Body of pancreas (tissue), 4 donors: ENCODE data around the gene COL27A1. TPM values are rescaled to one million over a fixed set of nuclear protein-coding genes. Genes with fewer than 3 reads are reported as not detected.

Experiments used
- ATAC-seq: fragments of 150-250 bp; one replicate; pipeline ENCODE4 v1.9.1; 2016
- DNase-seq, 4 donors: peaks; one replicate each; pipeline ENCODE4 v3.0.0-alpha.2; 2019
- H3K27ac ChIP-seq, 4 donors: fragments of 200-600 bp; sonication (generic); 1 replicate in 3 of 4; 2 replicates in 1 of 4; pipeline versions ENCODE4 v1.5.1 to v1.6.1; 2016 to 2019; ENCODE audit warnings: mild to moderate bottlenecking in 1 of 4, mixed read lengths in 1 of 4, moderate library complexity in 1 of 4
- H3K27me3 ChIP-seq, 2 donors: fragments of 200-600 bp; sonication (generic); one replicate each; pipeline ENCODE4 v1.6.0; 2016; ENCODE audit warnings: mild to moderate bottlenecking in 1 of 2
- H3K36me3 ChIP-seq, 2 donors: fragments of 200-600 bp; sonication (generic); replicated peaks in 1 of 2; 2 replicates each; pipeline ENCODE4 v1.5.1; 2016; ENCODE audit warnings: low read depth in 2 of 2; ENCODE audit not compliant: insufficient read depth in 1 of 2
- H3K4me1 ChIP-seq: fragments of 200-600 bp; sonication (generic); one replicate; pipeline ENCODE4 v1.6.0; 2016
- H3K4me3 ChIP-seq, 2 donors: fragments of 200-600 bp; sonication (generic); 1 replicate in 1 of 2; 2 replicates in 1 of 2; pipeline ENCODE4 v1.5.1; 2016 to 2019
- H3K9me3 ChIP-seq, 3 donors: fragments of 200-600 bp; sonication (generic); 1 replicate in 2 of 3; 2 replicates in 1 of 3; pipeline ENCODE4 v1.5.1; 2016
- CTCF ChIP-seq, 7 experiments: fragments of 450-650 bp in 4 of 7; fragments of 200-600 bp in 3 of 7; sonication (generic) in 3 of 7; IDR thresholded peaks; one replicate each; pipeline ENCODE4 v1.5.1; 2016 to 2019; ENCODE audit warnings: antibody characterized with exemption in 7 of 7
- POLR2A ChIP-seq, 3 donors: fragments of 450-650 bp; IDR thresholded peaks; one replicate each; pipeline ENCODE4 v1.6.1; 2016; ENCODE audit warnings: antibody characterized with exemption in 3 of 3, mild to moderate bottlenecking in 2 of 3
- WGBS, 2 donors: methylation state at CpG; one replicate each; pipeline ENCODE4 v1.1.5; 2017; 5-methylcytosine and 5-hydroxymethylcytosine counted together
- intact Hi-C: fragments of 100-400 bp; cut with DNase I; formaldehyde crosslinking; loops from one replicate; pipeline ENCODE4 v1.15.1; 2023
- total RNA-seq, 2 donors: library from RNA; depleted of rRNA; stranded (reverse); fragments of >200 nt; gene quantifications; one replicate each; pipeline ENCODE4 v1.1.0, GENCODE V29; 2016

The COL27A1 gene
- total RNA-seq, 2 donors from 2014 or later, result 24.1 to 58.0 TPM

GRCh38 chr9:114134827-114135396 is 20.4 kb upstream of the COL27A1 start:
- intact Hi-C loops, result no loop called here
- H3K9me3 ChIP-seq, result no peaks in the 10 kb centered on the region
- no peak overlapping the region for H3K27ac ChIP-seq
- no peak for TF ChIP-seq CTCF (IDR thresholded peaks at IDR 0.05)
- no peak for TF ChIP-seq POLR2A (IDR thresholded peaks at IDR 0.05)
- no peak overlapping the region for H3K4me3 ChIP-seq
- H3K4me1 ChIP-seq, result no peaks in the 10 kb centered on the region
- ATAC-seq, result no peak
- H3K27me3 ChIP-seq, result no peaks in the 10 kb centered on the region
- H3K36me3 ChIP-seq, result no peaks in the 10 kb centered on the region
- DNase-seq, result no peak
- 66 to 74% methylated on average over 3 to 5 of the region's 5 CpGs for WGBS, 2 donors

GRCh38 chr9:114137831-114138230 is 17.5 kb upstream of the COL27A1 start:
- DNase-seq (no peak), ATAC-seq (no peak)
- WGBS, 2 donors, result 69 to 81% methylated on average over 6 of the region's 6 CpGs
- TF ChIP-seq POLR2A (IDR thresholded peaks at IDR 0.05), result no peak
- no peak for TF ChIP-seq CTCF (IDR thresholded peaks at IDR 0.05)
- Histone ChIP-seq H3K4me1 (peaks cover 9% of the 10 kb centered on the region), H3K27me3 (no peaks in the 10 kb centered on the region), H3K4me3 (no peak overlapping the region), H3K36me3 (no peaks in the 10 kb centered on the region), H3K9me3 (no peaks in the 10 kb centered on the region), H3K27ac (no peak overlapping the region)
- intact Hi-C loops, result no loop called here

GRCh38 chr9:114138552-114138971 is 16.8 kb upstream of the COL27A1 start:
- H3K4me1 ChIP-seq, result peaks cover 9% of the 10 kb centered on the region
- no peak for TF ChIP-seq POLR2A (IDR thresholded peaks at IDR 0.05)
- TF ChIP-seq CTCF (IDR thresholded peaks at IDR 0.05), result no peak
- ATAC-seq (peak; percentile 39), DNase-seq (peak in 1 of 4 donors; percentile 24)
- H3K4me3 ChIP-seq, result no peak overlapping the region
- WGBS, 2 donors, result 80 to 81% methylated on average over 6 to 8 of the region's 8 CpGs
- H3K36me3 ChIP-seq, result no peaks in the 10 kb centered on the region
- H3K27ac ChIP-seq, result no peak overlapping the region
- intact Hi-C loops, result no loop called here
- no peaks in the 10 kb centered on the region for H3K27me3 ChIP-seq
- no peaks in the 10 kb centered on the region for H3K9me3 ChIP-seq

- no peak overlapping the region for H3K27ac ChIP-seq
- 97 to 98% methylated on average over 5 of the region's 5 CpGs for WGBS, 2 donors
Observed at GRCh38 chr9:114139071-114139470, 16.3 kb upstream of the COL27A1 start.

More at GRCh38 chr9:114139071-114139470, 16.3 kb upstream of the COL27A1 start:
- intact Hi-C loops, result no loop called here
- no peak for ATAC-seq
- Histone ChIP-seq H3K9me3 (no peaks in the 10 kb centered on the region), H3K36me3 (no peaks in the 10 kb centered on the region), H3K4me1 (peaks cover 9% of the 10 kb centered on the region), H3K27me3 (no peaks in the 10 kb centered on the region), H3K4me3 (no peak overlapping the region)
- TF ChIP-seq CTCF (IDR thresholded peaks at IDR 0.05), result no peak
- no peak for TF ChIP-seq POLR2A (IDR thresholded peaks at IDR 0.05)
- no peak for DNase-seq
